HEK293 (cell line): ENCODE data around the gene KATNB1.
A peak's percentile ranks its signal among the peaks of the same experiment; 100 is the strongest.

Source experiments
- CTCF ChIA-PET: fragments of 350-600 bp; formaldehyde crosslinking; extraction: SDS; loops from one replicate; lab custom pipeline; 2021; ENCODE audit warnings: antibody characterized with exemption; lab: Yijun Ruan, JAX
- POLR2A ChIA-PET: fragments of 300-600 bp; formaldehyde crosslinking; extraction: SDS; loops from one replicate; lab custom pipeline; 2020; ENCODE audit warnings: antibody characterized with exemption, inconsistent platforms; lab: Yijun Ruan, JAX
- H3K27ac ChIP-seq: fragments of 200-500 bp; sonication (Bioruptor generic); 2 replicates; pipeline ENCODE4 v1.5.1; 2014; ENCODE audit warnings: low read depth, low read length, control low read depth, inconsistent platforms; ENCODE audit errors: extremely low read depth
- H3K36me3 ChIP-seq, 2 experiments: fragments of 200-500 bp in 1 of 2; sonication (Bioruptor generic) in 1 of 2; 1 replicate in 1 of 2; 2 replicates in 1 of 2; pipeline ENCODE4 v1.5.1; 2014 to 2017; ENCODE audit warnings: inconsistent platforms in 2 of 2, low read length in 2 of 2; ENCODE audit not compliant: control insufficient read depth in 2 of 2, insufficient read depth in 1 of 2
- H3K4me1 ChIP-seq: fragments of 200-500 bp; sonication (Bioruptor generic); 2 replicates; pipeline ENCODE4 v1.5.1; 2014; ENCODE audit warnings: mild to moderate bottlenecking, low read length, inconsistent platforms; ENCODE audit not compliant: control insufficient read depth, insufficient read depth
- H3K4me3 ChIP-seq: 2 replicates; pipeline ENCODE4 v1.5.1; 2011; ENCODE audit warnings: low read depth, mild to moderate bottlenecking, control low read depth, low read length, moderate library complexity
- H3K9me3 ChIP-seq: fragments of 200-500 bp; sonication (Bioruptor generic); 2 replicates; pipeline ENCODE4 v1.5.1; 2014; ENCODE audit warnings: low read depth, low read length, inconsistent platforms; ENCODE audit not compliant: control insufficient read depth, insufficient read depth
- CTCF ChIP-seq: fragments of 450-650 bp; formaldehyde crosslinking; IDR thresholded peaks from 2 replicates; pipeline ENCODE4 v1.5.1; 2016; ENCODE audit warnings: missing biosample characterization, missing genetic modification characterization
- HIC1 ChIP-seq: fragments of 450-650 bp; formaldehyde crosslinking; IDR thresholded peaks from 2 replicates; pipeline ENCODE4 v1.5.1; 2016; ENCODE audit warnings: missing biosample characterization, missing genetic modification characterization
- PRDM1 ChIP-seq: fragments of 450-650 bp; formaldehyde crosslinking; IDR thresholded peaks from 2 replicates; pipeline ENCODE4; 2016; ENCODE audit warnings: missing biosample characterization, missing genetic modification characterization
- SP7 ChIP-seq: fragments of 450-650 bp; formaldehyde crosslinking; IDR thresholded peaks from 2 replicates; pipeline ENCODE4 v1.5.1; 2016; ENCODE audit warnings: missing biosample characterization, missing genetic modification characterization
- ZFHX2 ChIP-seq: fragments of 450-650 bp; formaldehyde crosslinking; conservative IDR thresholded peaks from 2 replicates; pipeline ENCODE4 v1.5.1; 2016; ENCODE audit warnings: missing biosample characterization, missing genetic modification characterization
- ZNF10 ChIP-seq: fragments of 450-650 bp; formaldehyde crosslinking; IDR thresholded peaks from 2 replicates; pipeline ENCODE4 v1.5.1; 2017; ENCODE audit warnings: missing biosample characterization, missing genetic modification characterization
- ZNF184 ChIP-seq: fragments of 450-650 bp; IDR thresholded peaks from 2 replicates; pipeline ENCODE4 v1.5.1; 2018; ENCODE audit warnings: missing biosample characterization, mild to moderate bottlenecking, missing genetic modification characterization
- ZNF433 ChIP-seq: fragments of 450-650 bp; formaldehyde crosslinking; IDR thresholded peaks from 2 replicates; pipeline ENCODE4 v1.5.1; 2016; ENCODE audit warnings: missing biosample characterization, missing genetic modification characterization, low read depth
- ZNF473 ChIP-seq: fragments of 450-650 bp; formaldehyde crosslinking; IDR thresholded peaks from 2 replicates; pipeline ENCODE4 v1.5.1; 2017; ENCODE audit warnings: missing biosample characterization, missing genetic modification characterization
- ZNF501 ChIP-seq: fragments of 450-650 bp; formaldehyde crosslinking; IDR thresholded peaks from 2 replicates; pipeline ENCODE4 v1.5.1; 2016; ENCODE audit warnings: missing biosample characterization, missing genetic modification characterization
- ZNF529 ChIP-seq: fragments of 450-650 bp; formaldehyde crosslinking; IDR thresholded peaks from 2 replicates; pipeline ENCODE4 v1.5.1; 2017; ENCODE audit warnings: missing genetic modification characterization, missing biosample characterization; ENCODE audit not compliant: insufficient replicate concordance
- ZNF664 ChIP-seq: fragments of 450-650 bp; formaldehyde crosslinking; IDR thresholded peaks from 2 replicates; pipeline ENCODE4 v1.5.1; 2016; ENCODE audit warnings: missing biosample characterization, missing genetic modification characterization
- ZSCAN18 ChIP-seq: fragments of 450-650 bp; formaldehyde crosslinking; IDR thresholded peaks from 2 replicates; pipeline ENCODE4 v1.5.1; 2016; ENCODE audit warnings: missing biosample characterization, missing genetic modification characterization
- TF ChIP-seq, protein P1 (sequence below): fragments of 450-650 bp; formaldehyde crosslinking; IDR thresholded peaks from 2 replicates; pipeline ENCODE4 v1.5.1; 2016; ENCODE audit warnings: missing biosample characterization, missing genetic modification characterization

The KATNB1 gene

DNA sequence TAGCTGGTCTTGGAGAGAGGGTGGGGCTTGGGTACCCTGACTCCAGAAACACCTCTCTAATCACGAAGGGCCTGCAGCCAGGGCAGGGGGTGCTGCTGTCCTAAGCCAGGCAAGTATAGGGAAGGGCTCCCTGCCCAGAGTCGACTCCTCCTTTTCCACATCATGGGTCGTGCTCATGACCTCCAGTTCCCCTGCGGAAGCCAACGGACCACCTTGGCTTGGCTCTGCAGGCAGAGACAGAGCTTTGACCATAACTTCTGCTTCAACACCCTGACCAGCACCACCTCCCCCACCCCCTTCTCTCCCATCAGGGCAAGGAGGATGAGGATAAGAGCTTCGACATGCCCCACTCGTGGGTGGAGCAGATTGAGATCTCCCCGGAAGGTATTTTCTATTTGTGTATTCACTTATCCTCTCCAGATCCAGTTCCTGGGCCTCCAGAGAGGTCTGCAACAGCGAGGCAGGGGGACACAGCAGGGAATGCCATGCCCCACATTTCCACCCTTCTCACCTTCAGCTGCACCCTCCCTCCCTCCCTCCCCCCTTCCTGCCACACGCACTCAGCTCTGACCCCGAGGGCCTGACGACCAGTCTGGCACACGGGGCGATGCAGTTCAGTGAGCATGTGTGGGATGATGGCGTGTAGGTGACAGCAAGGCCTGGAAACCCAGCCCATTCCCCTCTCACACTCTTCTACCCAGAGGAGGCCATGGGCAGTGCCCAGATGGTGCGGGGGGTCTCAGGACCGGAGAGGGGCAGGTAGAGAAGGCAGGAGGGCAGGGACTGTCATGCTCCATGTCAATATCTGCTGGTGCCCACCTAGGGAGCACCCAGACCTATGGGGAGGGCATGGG lies 14.0 kb upstream of the KATNB1 start:
- Histone ChIP-seq H3K4me1 (no peaks in the 10 kb centered on the region), H3K36me3 (no peaks in the 10 kb centered on the region), H3K27ac (no peak overlapping the region), H3K4me3 (no peak overlapping the region), H3K9me3 (no peaks in the 10 kb centered on the region)
- CTCF ChIA-PET = interaction anchor here (0.6 to 0.9 kb wide), 2 partner anchors 121 to 131 kb away, joined by 3 read pairs; no protein-coding TSS in a partner anchor
- POLR2A ChIA-PET = no interaction called here
- no peak for TF ChIP-seq ZNF184 (tag by site-specific recombination)
- TF ChIP-seq SP7 (tag by site-specific recombination) = no peak
- no peak for TF ChIP-seq CTCF (tag by site-specific recombination)
- TF ChIP-seq ZFHX2 = 0 out of 2 replicates have a peak, but pooled peaks have one; percentile 19

GRCh38 chr16:57722210-57722499 lies 13.4 kb upstream of the KATNB1 start:
- ChIA-PET POLR2A (no interaction called here), CTCF (interaction anchor here (0.6 to 1.1 kb wide), 2 partner anchors 146 to 787 kb away, joined by 3 to 5 read pairs; no protein-coding TSS in a partner anchor)
- no peaks in the 10 kb centered on the region for H3K4me1 ChIP-seq
- H3K36me3 ChIP-seq = no peaks in the 10 kb centered on the region
- H3K9me3 ChIP-seq = no peaks in the 10 kb centered on the region
- H3K27ac ChIP-seq = no peak overlapping the region
- H3K4me3 ChIP-seq = no peak overlapping the region
- TF ChIP-seq ZNF501 (tag by site-specific recombination) (no peak), ZNF10 (tag by site-specific recombination) (no peak), ZNF529 (tag by site-specific recombination) (no peak), ZNF664 (tag by site-specific recombination) (no peak), ZSCAN18 (tag by site-specific recombination) (no peak), PRDM1 (tag by site-specific recombination) (no peak), HIC1 (tag by site-specific recombination) (no peak), ZNF433 (tag by site-specific recombination) (no peak)
- TF ChIP-seq, protein P1, sequence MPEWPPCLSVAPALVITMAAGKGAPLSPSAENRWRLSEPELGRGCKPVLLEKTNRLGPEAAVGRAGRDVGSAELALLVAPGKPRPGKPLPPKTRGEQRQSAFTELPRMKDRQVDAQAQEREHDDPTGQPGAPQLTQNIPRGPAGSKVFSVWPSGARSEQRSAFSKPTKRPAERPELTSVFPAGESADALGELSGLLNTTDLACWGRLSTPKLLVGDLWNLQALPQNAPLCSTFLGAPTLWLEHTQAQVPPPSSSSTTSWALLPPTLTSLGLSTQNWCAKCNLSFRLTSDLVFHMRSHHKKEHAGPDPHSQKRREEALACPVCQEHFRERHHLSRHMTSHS (tag by site-specific recombination) = no peak

DNA sequence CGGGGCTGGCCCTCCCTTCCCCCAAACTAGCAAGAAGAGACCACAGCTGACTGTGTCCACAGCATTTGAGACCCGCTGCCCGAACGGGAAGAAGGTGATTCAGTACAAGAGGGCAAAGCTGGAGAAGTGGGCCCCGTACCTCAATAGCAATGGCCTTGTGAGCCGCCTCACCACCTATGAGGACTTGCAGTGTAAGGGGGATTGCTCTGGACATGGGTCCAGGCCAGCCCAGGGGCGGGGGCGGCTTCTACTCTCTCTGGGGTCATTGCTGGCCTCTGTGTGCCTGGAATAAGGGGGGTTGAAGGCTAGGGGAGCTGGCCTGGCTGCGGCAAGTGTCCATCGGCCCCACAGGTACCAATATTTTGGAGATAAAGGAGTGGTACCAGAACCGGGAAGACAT lies 12.9 kb upstream of the KATNB1 start:
- no peaks in the 10 kb centered on the region for H3K9me3 ChIP-seq
- no peaks in the 10 kb centered on the region for H3K4me1 ChIP-seq
- POLR2A ChIA-PET = no interaction called here
- no peak overlapping the region for H3K4me3 ChIP-seq
- H3K36me3 ChIP-seq = no peaks in the 10 kb centered on the region
- CTCF ChIA-PET = interaction anchor here (0.6 to 1.5 kb wide), 14 partner anchors 10 to 787 kb away, joined by 3 to 5 read pairs (median 4); partner anchors contain the start of gene KATNB1
- H3K27ac ChIP-seq = no peak overlapping the region
- TF ChIP-seq PRDM1 (tag by site-specific recombination) = no peak
- no peak for TF ChIP-seq CTCF (tag by site-specific recombination)
- no peak for TF ChIP-seq ZNF473 (tag by site-specific recombination)
